ENCODE results near the gene NFYB. TPM values are rescaled to one million over a fixed set of nuclear protein-coding genes. Genes with fewer than 3 reads are reported as not detected.

NFYB gene
- total RNA-seq (ENCODE audit: low replicate concordance), result 64.2 and 100 TPM in 2 replicates

DNA sequence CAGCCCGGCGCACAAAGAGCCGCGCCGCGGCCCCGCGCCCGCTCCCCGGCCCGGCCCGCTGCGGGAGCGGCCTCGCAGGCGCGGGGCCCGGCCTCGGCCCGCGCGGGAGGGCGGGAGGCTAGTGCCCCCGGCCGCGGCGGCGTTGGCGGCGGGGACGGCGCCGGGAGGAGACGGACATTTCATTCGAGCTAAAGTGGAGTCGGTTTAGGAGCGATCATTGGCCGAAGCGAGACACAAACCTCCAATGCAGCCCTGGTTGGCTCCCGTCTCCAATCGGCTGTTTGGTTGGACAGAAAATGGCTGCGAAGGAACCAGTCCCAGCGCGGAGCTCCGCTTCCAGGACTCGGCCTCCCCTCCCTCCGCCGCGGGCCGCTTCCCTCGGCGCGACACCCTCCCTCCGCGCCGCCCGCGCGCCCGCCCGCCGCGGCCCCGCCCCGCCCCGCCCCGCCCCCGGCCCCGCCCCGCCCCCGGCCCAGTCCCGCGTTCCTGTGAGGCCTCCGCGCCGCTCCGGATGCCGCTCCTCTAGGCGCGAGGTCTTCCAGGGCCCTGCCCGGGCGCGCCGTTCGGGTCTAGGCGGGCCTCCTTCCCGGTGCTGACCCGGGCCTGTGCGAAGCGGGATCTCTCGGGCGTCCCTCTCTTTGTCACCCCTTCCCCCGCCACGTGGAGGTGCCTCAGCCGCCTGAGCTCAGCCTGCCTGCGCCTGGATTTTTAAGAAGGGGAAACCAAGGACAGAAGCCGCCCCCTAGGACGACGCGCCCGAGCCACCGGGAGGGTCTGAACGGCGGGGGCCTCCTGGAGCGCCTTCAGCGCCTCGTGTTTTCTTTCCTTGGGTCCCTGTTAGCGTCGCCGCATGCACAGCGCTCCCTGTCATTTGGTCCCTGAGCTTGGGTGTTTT, at the start of gene NFYB:
Gene NFYB (minus strand): TSS at position 309 of the 895 bp plus-strand sequence. CDS start 2,757 bp downstream, outside the sequence.
- H3K27ac Mint-ChIP-seq, result peak within 1 kb of the TSS; percentile 95
- peak within 1 kb of the TSS; percentile 93 for H3K27ac ChIP-seq
- H3K27me3 Mint-ChIP-seq (ENCODE audit: insufficient read depth, low read depth), result no peaks in the 10 kb centered on the region
- no peaks in the 10 kb centered on the region for H3K36me3 Mint-ChIP-seq
- peak within 1 kb of the TSS; percentile 75 for H3K9ac ChIP-seq
- TF ChIP-seq EZH2 (IDR thresholded peaks at IDR 0.05), result no peak
- TF ChIP-seq, protein P1, sequence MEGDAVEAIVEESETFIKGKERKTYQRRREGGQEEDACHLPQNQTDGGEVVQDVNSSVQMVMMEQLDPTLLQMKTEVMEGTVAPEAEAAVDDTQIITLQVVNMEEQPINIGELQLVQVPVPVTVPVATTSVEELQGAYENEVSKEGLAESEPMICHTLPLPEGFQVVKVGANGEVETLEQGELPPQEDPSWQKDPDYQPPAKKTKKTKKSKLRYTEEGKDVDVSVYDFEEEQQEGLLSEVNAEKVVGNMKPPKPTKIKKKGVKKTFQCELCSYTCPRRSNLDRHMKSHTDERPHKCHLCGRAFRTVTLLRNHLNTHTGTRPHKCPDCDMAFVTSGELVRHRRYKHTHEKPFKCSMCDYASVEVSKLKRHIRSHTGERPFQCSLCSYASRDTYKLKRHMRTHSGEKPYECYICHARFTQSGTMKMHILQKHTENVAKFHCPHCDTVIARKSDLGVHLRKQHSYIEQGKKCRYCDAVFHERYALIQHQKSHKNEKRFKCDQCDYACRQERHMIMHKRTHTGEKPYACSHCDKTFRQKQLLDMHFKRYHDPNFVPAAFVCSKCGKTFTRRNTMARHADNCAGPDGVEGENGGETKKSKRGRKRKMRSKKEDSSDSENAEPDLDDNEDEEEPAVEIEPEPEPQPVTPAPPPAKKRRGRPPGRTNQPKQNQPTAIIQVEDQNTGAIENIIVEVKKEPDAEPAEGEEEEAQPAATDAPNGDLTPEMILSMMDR (IDR thresholded peaks at IDR 0.05), result no peak
- TF ChIP-seq EZH2phosphoT487 (IDR thresholded peaks at IDR 0.05), result no peak
- H3K36me3 ChIP-seq, result no peaks in the 10 kb centered on the region
- peaks cover 22% of the 10 kb centered on the region for H3K4me1 Mint-ChIP-seq
- peaks cover 42% of the 10 kb centered on the region for H3K79me2 ChIP-seq (ENCODE audit: low read depth)
- H3F3A ChIP-seq (ENCODE audit: low read depth), result peaks cover 19% of the 10 kb centered on the region
- peaks cover 24% of the 10 kb centered on the region for H4K20me1 ChIP-seq (ENCODE audit: low read depth)
- H3K4me3 Mint-ChIP-seq, result peak within 1 kb of the TSS; percentile 94
- no peaks in the 10 kb centered on the region for H3K9me3 Mint-ChIP-seq
- H3K4me3 ChIP-seq, result peak within 1 kb of the TSS; percentile 84
- H3K4me2 ChIP-seq, result peak within 1 kb of the TSS; percentile 96
- H3K4me1 ChIP-seq, result peaks cover 26% of the 10 kb centered on the region
- H2AFZ ChIP-seq (replicated peaks), result peak within 1 kb of the TSS; percentile 87
- no peaks in the 10 kb centered on the region for H3K9me3 ChIP-seq (ENCODE audit: low read depth)
- H3K27me3 ChIP-seq, result peaks cover 18% of the 10 kb centered on the region
- DNase-seq (ENCODE audit: low spot score), result peak; percentile 97

DNA sequence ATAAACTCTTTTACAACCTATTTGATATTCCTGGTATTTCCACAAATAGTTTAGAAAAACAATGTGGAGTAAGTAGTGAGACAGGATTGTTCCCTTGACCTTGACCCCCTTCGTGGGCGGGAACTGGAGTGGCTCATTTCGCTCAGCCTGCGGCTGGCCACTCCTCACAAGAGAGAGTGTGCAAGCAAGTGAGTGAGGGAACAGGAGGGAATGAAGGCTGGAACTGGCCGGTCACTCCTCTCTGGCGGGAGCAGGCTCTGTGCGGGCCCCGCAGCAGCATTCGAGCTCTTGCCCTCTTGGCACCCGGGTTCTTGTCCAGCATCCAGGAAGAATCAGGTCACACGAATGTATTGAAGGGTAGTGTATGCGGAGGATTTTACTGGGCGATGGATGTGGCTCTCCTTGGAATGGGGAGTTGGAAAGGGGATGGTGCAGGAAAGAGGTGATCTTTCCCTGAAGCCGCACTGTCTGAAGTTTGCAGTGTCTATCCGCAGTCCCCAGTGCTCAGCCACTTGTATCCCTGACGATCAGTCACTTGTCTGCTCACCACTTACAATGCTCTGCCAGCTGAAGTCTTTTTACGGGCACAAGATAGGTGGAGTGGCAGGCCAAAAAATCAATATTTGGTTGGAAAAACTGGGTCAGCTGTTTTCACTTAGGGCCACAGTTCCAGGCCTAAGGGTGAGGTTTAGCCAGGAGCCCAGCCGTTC, 49.6 kb upstream of the NFYB start:
- H3K9me3 ChIP-seq (ENCODE audit: low read depth), result no peaks in the 10 kb centered on the region
- no peak overlapping the region for H3K4me3 ChIP-seq
- Mint-ChIP-seq H3K4me1 (no peaks in the 10 kb centered on the region), H3K27ac (no peak overlapping the region), H3K4me3 (no peak overlapping the region), H3K9me3 (peaks cover 23% of the 10 kb centered on the region), H3K36me3 (no peaks in the 10 kb centered on the region), H3K27me3 (ENCODE audit: insufficient read depth, low read depth) (no peaks in the 10 kb centered on the region)
- no peaks in the 10 kb centered on the region for H4K20me1 ChIP-seq (ENCODE audit: low read depth)
- no peak overlapping the region for H3K9ac ChIP-seq
- no peak overlapping the region for H3K4me2 ChIP-seq
- no peak overlapping the region for H3K27ac ChIP-seq
- H3K27me3 ChIP-seq, result no peaks in the 10 kb centered on the region
- no peak overlapping the region for H2AFZ ChIP-seq (replicated peaks)
- H3F3A ChIP-seq (ENCODE audit: low read depth), result no peaks in the 10 kb centered on the region
- no peak for DNase-seq (ENCODE audit: low spot score)
- H3K79me2 ChIP-seq (ENCODE audit: low read depth), result no peaks in the 10 kb centered on the region
- no peaks in the 10 kb centered on the region for H3K36me3 ChIP-seq
- TF ChIP-seq, protein P1 (IDR thresholded peaks at IDR 0.05), result no peak
- TF ChIP-seq EZH2phosphoT487 (IDR thresholded peaks at IDR 0.05), result no peak
- TF ChIP-seq EZH2 (IDR thresholded peaks at IDR 0.05), result no peak
- H3K4me1 ChIP-seq, result no peaks in the 10 kb centered on the region

DNA sequence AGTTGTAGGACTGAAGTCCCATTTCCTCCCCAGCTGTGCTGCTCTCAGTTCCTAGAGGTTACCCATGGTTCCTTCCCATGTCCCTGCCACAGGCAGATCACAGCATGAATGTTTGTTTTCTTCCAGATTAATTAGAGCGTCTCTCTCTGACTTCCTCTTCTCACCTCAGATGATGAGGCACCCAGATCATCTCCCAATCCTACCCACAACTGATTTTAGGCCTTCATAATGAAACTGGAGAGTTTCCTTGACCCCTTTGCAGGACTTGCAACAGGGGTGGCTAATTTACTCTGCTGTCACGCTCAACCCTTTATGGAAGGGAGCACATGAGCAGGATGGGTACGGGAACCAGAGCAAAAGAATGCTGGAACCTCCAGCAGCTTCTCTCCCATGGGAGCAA, 45.4 kb upstream of the NFYB start:
- H4K20me1 ChIP-seq (ENCODE audit: low read depth), result no peaks in the 10 kb centered on the region

More for the DNA sequence above, 45.4 kb upstream of the NFYB start:
- Histone ChIP-seq H3K9me3 (ENCODE audit: low read depth) (no peaks in the 10 kb centered on the region), H3K9ac (no peak overlapping the region), H3K27me3 (no peaks in the 10 kb centered on the region), H3F3A (ENCODE audit: low read depth) (no peaks in the 10 kb centered on the region), H3K36me3 (no peaks in the 10 kb centered on the region), H3K4me2 (no peak overlapping the region), H3K4me1 (no peaks in the 10 kb centered on the region), H3K27ac (no peak overlapping the region), H3K4me3 (no peak overlapping the region), H3K79me2 (ENCODE audit: low read depth) (no peaks in the 10 kb centered on the region), H2AFZ (replicated peaks) (no peak overlapping the region)
- Mint-ChIP-seq H3K9me3 (peaks cover 22% of the 10 kb centered on the region), H3K4me1 (no peaks in the 10 kb centered on the region), H3K27ac (no peak overlapping the region), H3K27me3 (ENCODE audit: insufficient read depth, low read depth) (peaks cover 7% of the 10 kb centered on the region), H3K36me3 (no peaks in the 10 kb centered on the region), H3K4me3 (no peak overlapping the region)
- no peak for DNase-seq (ENCODE audit: low spot score)
- TF ChIP-seq, protein P1 (IDR thresholded peaks at IDR 0.05), result no peak
- TF ChIP-seq EZH2 (IDR thresholded peaks at IDR 0.05) (no peak), EZH2phosphoT487 (IDR thresholded peaks at IDR 0.05) (no peak)
